K562 (cell line): ENCODE measurements around the gene YTHDF1. TPM values are rescaled to one million over a fixed set of nuclear protein-coding genes. Genes with fewer than 3 reads are reported as not detected.
A peak's percentile ranks its signal among the peaks of the same experiment; 100 is the strongest.

ENCODE experiments used
- ATAC-seq: fragments of 200-7000 bp; cut with Tn5 transposase; 3 replicates; pipeline ENCODE4 v1.9.1; 2020; ENCODE audit warnings: moderate library complexity
- BruUV-seq: library from RNA; stranded (reverse); fragments of 400-500 nt; replicated peaks from 2 replicates; lab custom pipeline; 2021; lab: Mats Ljungman, UMichigan
- CTCF ChIA-PET: fragments of 300-600 bp; formaldehyde crosslinking; extraction: SDS; loops from one replicate; lab custom pipeline; 2021; ENCODE audit warnings: low intra/inter-chr PET ratio; lab: Yijun Ruan, JAX
- POLR2A ChIA-PET: fragments of 300-600, 350-650 bp; sonication (Branson Sonifier 250); formaldehyde crosslinking; extraction: SDS; loops from one replicate; lab custom pipeline; 2021; ENCODE audit warnings: antibody characterized with exemption, inconsistent platforms; lab: Yijun Ruan, JAX
- DNase-seq, 4 experiments: peaks; one replicate each; pipeline versions ENCODE4 v3.0.0 to v3.0.0-alpha.2; 2011 to 2018; ENCODE audit warnings: low spot score in 3 of 4, mixed read lengths in 3 of 4; ENCODE audit errors: extremely low read depth in 1 of 4
- FAIRE-seq: peaks from 2 replicates; lab custom pipeline; 2011; peaks lifted over from hg19 to GRCh38; lab: Jason Lieb, UNC
- H2AFZ ChIP-seq: 2 replicates; pipeline ENCODE4 v1.6.0; 2011; ENCODE audit warnings: low read depth, low read length, control low read depth, inconsistent platforms
- H3K27ac ChIP-seq: fragments of 200-600 bp; 3 replicates; pipeline ENCODE4 v1.8.0; 2011; ENCODE audit warnings: low read depth, mild to moderate bottlenecking, control low read depth, inconsistent platforms, low read length, moderate library complexity, mixed read lengths; ENCODE audit errors: extremely low read depth
- H3K27me3 ChIP-seq, 2 experiments: fragments of 300-600 bp in 1 of 2; 2 replicates in 1 of 2; 3 replicates in 1 of 2; pipeline versions ENCODE4 v1.6.0 to v1.8.0; 2011; ENCODE audit warnings: inconsistent platforms in 2 of 2, low read length in 2 of 2, mild to moderate bottlenecking in 1 of 2, mixed read lengths in 1 of 2, moderate library complexity in 1 of 2; ENCODE audit not compliant: control insufficient read depth in 2 of 2, insufficient read depth in 2 of 2
- H3K36me3 ChIP-seq: fragments of 300-600 bp; 3 replicates; pipeline ENCODE4 v1.8.0; 2011; ENCODE audit warnings: mild to moderate bottlenecking, low read length, inconsistent platforms; ENCODE audit not compliant: control insufficient read depth, insufficient read depth
- H3K4me1 ChIP-seq, 2 experiments: fragments of 200-600 bp in 1 of 2; replicated peaks in 1 of 2; 2 replicates in 1 of 2; 3 replicates in 1 of 2; pipeline versions ENCODE4 v1.5.1 to v1.8.0; 2011; ENCODE audit warnings: inconsistent platforms in 2 of 2, low read length in 2 of 2, mild to moderate bottlenecking in 1 of 2, mixed read lengths in 1 of 2, moderate library complexity in 1 of 2; ENCODE audit not compliant: control insufficient read depth in 2 of 2, insufficient read depth in 2 of 2
- H3K4me2 ChIP-seq: 2 replicates; pipeline ENCODE4 v1.6.1; 2011; ENCODE audit warnings: low read length, control low read depth, inconsistent platforms, mixed read lengths; ENCODE audit not compliant: insufficient read depth
- H3K4me3 ChIP-seq: fragments of 200-600 bp; sonication (generic), shearing (Covaris generic); 2 replicates; pipeline ENCODE4 v1.5.1; 2016; ENCODE audit warnings: control low read depth, inconsistent platforms
- H3K79me2 ChIP-seq: fragments of 200-600 bp; 3 replicates; pipeline ENCODE4 v1.8.0; 2011; ENCODE audit warnings: low read length, inconsistent platforms; ENCODE audit not compliant: control insufficient read depth, insufficient read depth
- H3K9ac ChIP-seq, 2 experiments: 2 replicates each; pipeline versions ENCODE4 v1.6.0 to v1.6.1; 2011; ENCODE audit warnings: low read depth in 2 of 2, low read length in 2 of 2, control low read depth in 1 of 2, inconsistent platforms in 1 of 2, mild to moderate bottlenecking in 1 of 2, mixed read lengths in 1 of 2; ENCODE audit not compliant: insufficient read depth in 1 of 2
- H3K9me1 ChIP-seq: one replicate; pipeline ENCODE4 v1.6.0; 2011; ENCODE audit warnings: inconsistent platforms, mild to moderate bottlenecking, low read length, moderate library complexity; ENCODE audit not compliant: control insufficient read depth, insufficient read depth
- H3K9me3 ChIP-seq: replicated peaks from 2 replicates; pipeline ENCODE4 v1.5.1; 2011; ENCODE audit warnings: low read depth, low read length, inconsistent platforms; ENCODE audit not compliant: control insufficient read depth, insufficient read depth
- H4K20me1 ChIP-seq: replicated peaks from 2 replicates; pipeline ENCODE4 v1.6.1; 2011; ENCODE audit warnings: low read length, inconsistent platforms, mixed read lengths; ENCODE audit not compliant: control insufficient read depth, insufficient read depth
- BHLHE40 ChIP-seq: IDR thresholded peaks from 2 replicates; pipeline ENCODE4 v1.6.1; 2011; ENCODE audit warnings: low read length, improper control_type of control experiment
- DEAF1 ChIP-seq: fragments of 450-650 bp; formaldehyde crosslinking; IDR thresholded peaks from 2 replicates; pipeline ENCODE4 v1.4.0; 2020; ENCODE audit warnings: mild to moderate bottlenecking, moderate library complexity
- FOXA1 ChIP-seq: fragments of 450-650 bp; IDR thresholded peaks from 2 replicates; pipeline ENCODE4 v1.6.1; 2016; ENCODE audit warnings: mild to moderate bottlenecking, borderline replicate concordance
- ILF3 ChIP-seq: fragments of 450-650 bp; IDR thresholded peaks from 2 replicates; pipeline ENCODE4 v1.6.1; 2018; ENCODE audit warnings: antibody characterized with exemption, mild to moderate bottlenecking, moderate library complexity, borderline replicate concordance
- JUNB ChIP-seq: fragments of 450-650 bp; formaldehyde crosslinking; conservative IDR thresholded peaks from 2 replicates; pipeline ENCODE4 v1.4.0; 2020; ENCODE audit warnings: mild to moderate bottlenecking
- LEF1 ChIP-seq: fragments of 450-650 bp; IDR thresholded peaks from 2 replicates; pipeline ENCODE4 v1.6.1; 2016; ENCODE audit warnings: mild to moderate bottlenecking
- POLR2A ChIP-seq: fragments of 450-650 bp; conservative IDR thresholded peaks from 2 replicates; pipeline ENCODE4 v1.6.1; 2016
- RB1 ChIP-seq: fragments of 450-650 bp; IDR thresholded peaks from 2 replicates; pipeline ENCODE4 v1.6.1; 2017; ENCODE audit warnings: low read depth, mild to moderate bottlenecking
- SFPQ ChIP-seq: fragments of 200-400 bp; formaldehyde crosslinking; IDR thresholded peaks from 2 replicates; pipeline ENCODE4 v1.6.1; 2017; ENCODE audit warnings: mild to moderate bottlenecking, low read depth, low read length, moderate library complexity
- THRAP3 ChIP-seq: fragments of 450-650 bp; IDR thresholded peaks from 2 replicates; pipeline ENCODE4 v1.6.1; 2016; ENCODE audit warnings: mild to moderate bottlenecking, inconsistent platforms, borderline replicate concordance
- ZFP1 ChIP-seq: fragments of 450-650 bp; formaldehyde crosslinking; IDR thresholded peaks from 2 replicates; pipeline ENCODE4 v1.4.0; 2020; ENCODE audit warnings: mild to moderate bottlenecking, mixed read lengths
- ZNF146 ChIP-seq: IDR thresholded peaks from one replicate; pipeline ENCODE4 v1.6.1; 2018; ENCODE audit warnings: missing compliant biosample characterization; ENCODE audit not compliant: unreplicated experiment
- ZNF280B ChIP-seq: fragments of 250-450 bp; sonication (Bioruptor Pico); IDR thresholded peaks from 2 replicates; pipeline ENCODE4 v1.5.1; 2021; ENCODE audit warnings: mild to moderate bottlenecking
- ZNF408 ChIP-seq: fragments of 250-450 bp; sonication (Bioruptor Pico); IDR thresholded peaks from 2 replicates; pipeline ENCODE4 v1.4.0; 2020; ENCODE audit warnings: low read depth, mild to moderate bottlenecking, moderate library complexity
- ZNF561 ChIP-seq: fragments of 450-650 bp; formaldehyde crosslinking; conservative IDR thresholded peaks from 2 replicates; pipeline ENCODE4 v1.4.0; 2020; ENCODE audit warnings: mild to moderate bottlenecking, moderate library complexity
- ZNF764 ChIP-seq: fragments of 250-450 bp; sonication (Bioruptor Pico); IDR thresholded peaks from 2 replicates; pipeline ENCODE4 v1.4.0; 2020; ENCODE audit warnings: low read depth, mild to moderate bottlenecking, moderate library complexity
- WGBS: fragments of 100-300 bp; shearing (Covaris generic); methylation state at CpG from one replicate; pipeline ENCODE4 v1.1.6; 2016; ENCODE audit warnings: low coverage, mixed read lengths; ENCODE audit not compliant: insufficient coverage; ENCODE audit errors: missing lambda C conversion rate; 5-methylcytosine and 5-hydroxymethylcytosine counted together
- in situ Hi-C: fragments of 300-500 bp; cut with MboI; formaldehyde crosslinking; loops from 4 replicates; pipeline ENCODE4 v1.15.0; 2018; ENCODE audit warnings: inconsistent platforms, mixed read lengths
- intact Hi-C: fragments of 100-400 bp; cut with micrococcal nuclease; formaldehyde crosslinking; loops from 2 replicates; pipeline ENCODE4 v1.14.2; 2022
- polyA plus RNA-seq, 8 experiments: library from polyadenylated mRNA; depleted of rRNA in 4 of 8; stranded (reverse) in 5 of 8; unstranded in 3 of 8; fragments of >200 nt; fragmentation: Nextera tagmentation in 2 of 8; fragmentation: Illumina TruSeq in 1 of 8; extraction: Ambion mirVana in 2 of 8; extraction: Trizol in 1 of 8; gene quantifications; 2 replicates each; pipeline versions ENCODE4 v1.2.1 to v1.2.3, GENCODE V29; 2011 to 2014; ENCODE audit warnings: inconsistent platforms in 1 of 8, missing spikeins in 1 of 8
- total RNA-seq, 7 experiments: library from RNA; depleted of rRNA in 6 of 7; stranded (reverse); fragments of >200 nt in 6 of 7; fragmentation: Illumina TruSeq in 2 of 7; extraction: Trizol in 2 of 7; gene quantifications; 2 replicates each; pipeline versions ENCODE4 v1.2.1 to v1.2.3, GENCODE V29; 2011 to 2021; ENCODE audit warnings: low replicate concordance in 1 of 7

Gene YTHDF1
- total and polyA plus RNA-seq, 9 of the 15 experiments (the other 6 are each of a cell fraction or from before 2014, with no cell fraction given), result 10.1 to 42.4 (median 27.8) TPM

GRCh38 chr20:63167026-63167917 is 48.7 kb downstream of the YTHDF1 start:
- no peak overlapping the region for H3K4me3 ChIP-seq
- H3K27ac ChIP-seq, result no peak overlapping the region
- ATAC-seq, result peak; percentile 17; the same call in 1 of the 3 replicates
- ChIA-PET CTCF (no interaction called here), POLR2A (no interaction called here)
- no peak overlapping the region for H3K4me2 ChIP-seq
- no TSS peak for BruUV-seq
- peaks cover 0 to 4% of the 10 kb centered on the region in 2 experiments; a peak in 1 of 5 replicates for H3K4me1 ChIP-seq
- in situ Hi-C loops (no loop called here), intact Hi-C loops (no loop called here)
- no peak overlapping the region; a peak in 1 of 4 replicates for H3K9ac ChIP-seq
- H3K79me2 ChIP-seq, result no peaks in the 10 kb centered on the region
- WGBS, result 3% methylated on average over 19 of the region's 24 CpGs
- no peak for FAIRE-seq
- H3K9me1 ChIP-seq, result peaks cover 3% of the 10 kb centered on the region
- no peak overlapping the region for H2AFZ ChIP-seq
- H4K20me1 ChIP-seq, result peaks cover 14% of the 10 kb centered on the region; the same call in 1 of the 2 replicates
- no peaks in the 10 kb centered on the region for H3K9me3 ChIP-seq
- H3K36me3 ChIP-seq, result no peaks in the 10 kb centered on the region
- peaks cover 18 to 60% of the 10 kb centered on the region in 2 experiments for H3K27me3 ChIP-seq
- DNase-seq, result peak in 3 of 4 experiments; percentile 54 to 56 (median 55)
- TF ChIP-seq LEF1, result no peak
- no peak for TF ChIP-seq THRAP3
- no peak for TF ChIP-seq FOXA1
- TF ChIP-seq JUNB (CRISPR knock-in tag), result no peak
- TF ChIP-seq ZNF280B (CRISPR knock-in tag), result no peak
- TF ChIP-seq DEAF1 (CRISPR knock-in tag), result no peak
- TF ChIP-seq ZNF764, result no peak
- TF ChIP-seq ZNF408 (CRISPR knock-in tag), result no peak
- TF ChIP-seq ZNF561, result no peak
- no peak for TF ChIP-seq BHLHE40
- TF ChIP-seq POLR2A, result no peak
- TF ChIP-seq ZNF146 (CRISPR knock-in tag), result no peak
- no peak for TF ChIP-seq SFPQ
- TF ChIP-seq ILF3, result no peak
- no peak for TF ChIP-seq RB1
- no peak for TF ChIP-seq ZFP1 (CRISPR knock-in tag)
